Mesendoderm (in vitro differentiated cells): ENCODE measurements around the gene CASKIN1.

Experiments used
- DNase-seq: peaks from one replicate; pipeline ENCODE4 v3.0.0; 2013
- H2AK5ac ChIP-seq: 2 replicates; pipeline ENCODE4 v1.6.1; 2013; ENCODE audit warnings: low read length, inconsistent platforms
- H2BK120ac ChIP-seq: 2 replicates; pipeline ENCODE4 v1.6.1; 2013; ENCODE audit warnings: low read depth, mild to moderate bottlenecking, low read length, moderate library complexity, mixed read lengths
- H2BK15ac ChIP-seq: replicated peaks from 2 replicates; pipeline ENCODE4 v1.6.1; 2013; ENCODE audit warnings: low read depth, mild to moderate bottlenecking, moderate library complexity
- H2BK5ac ChIP-seq: 2 replicates; pipeline ENCODE4 v1.6.1; 2013; ENCODE audit warnings: low read length, inconsistent platforms
- H3K18ac ChIP-seq: 2 replicates; pipeline ENCODE4 v1.6.1; 2013; ENCODE audit warnings: mild to moderate bottlenecking, low read length, mixed read lengths
- H3K23ac ChIP-seq: one replicate; pipeline ENCODE4 v1.6.1; 2013; ENCODE audit warnings: low read length
- H3K27ac ChIP-seq: 2 replicates; pipeline ENCODE4 v1.5.1; 2013; ENCODE audit warnings: low read depth, mild to moderate bottlenecking, inconsistent platforms, low read length, moderate library complexity
- H3K27me3 ChIP-seq: 2 replicates; pipeline ENCODE4 v1.6.1; 2013; ENCODE audit warnings: low read length, control low read depth, mild to moderate bottlenecking, inconsistent platforms; ENCODE audit not compliant: insufficient read depth, poor library complexity
- H3K36me3 ChIP-seq: 2 replicates; pipeline ENCODE4 v1.6.1; 2013; ENCODE audit warnings: low read length, inconsistent platforms; ENCODE audit not compliant: control insufficient read depth, insufficient read depth
- H3K4ac ChIP-seq: one replicate; pipeline ENCODE4 v1.6.1; 2013; ENCODE audit warnings: low read depth, mild to moderate bottlenecking, low read length, moderate library complexity
- H3K4me1 ChIP-seq: 2 replicates; pipeline ENCODE4 v1.6.1; 2013; ENCODE audit warnings: low read depth, low read length, inconsistent platforms; ENCODE audit not compliant: control insufficient read depth
- H3K4me2 ChIP-seq: 2 replicates; pipeline ENCODE4 v1.6.1; 2013; ENCODE audit warnings: low read length
- H3K4me3 ChIP-seq: 2 replicates; pipeline ENCODE4 v1.5.1; 2013; ENCODE audit warnings: mild to moderate bottlenecking, low read length
- H3K56ac ChIP-seq: one replicate; pipeline ENCODE4 v1.6.1; 2013; ENCODE audit warnings: low read length
- H3K79me1 ChIP-seq: 2 replicates; pipeline ENCODE4 v1.6.1; 2013; ENCODE audit warnings: low read length, inconsistent platforms
- H3K79me2 ChIP-seq: 2 replicates; pipeline ENCODE4 v1.6.1; 2013; ENCODE audit warnings: mild to moderate bottlenecking, low read length; ENCODE audit not compliant: control insufficient read depth, insufficient read depth
- H3K9ac ChIP-seq: 2 replicates; pipeline ENCODE4 v1.6.1; 2013; ENCODE audit warnings: low read length, inconsistent platforms
- H4K5ac ChIP-seq: one replicate; pipeline ENCODE4 v1.6.1; 2013; ENCODE audit warnings: low read length
- H4K8ac ChIP-seq: one replicate; pipeline ENCODE4 v1.6.1; 2013; ENCODE audit warnings: low read depth, mild to moderate bottlenecking, control low read depth, low read length, moderate library complexity
- WGBS: extraction: QIAGEN DNeasy Blood & Tissue Kit; methylation state at CpG from one replicate; pipeline ENCODE4 v1.1.7; 2013; ENCODE audit warnings: low lambda C conversion rate, missing lambda C conversion rate; ENCODE audit not compliant: insufficient coverage; ENCODE audit errors: extremely low coverage; 5-methylcytosine and 5-hydroxymethylcytosine counted together

The CASKIN1 gene

DNA sequence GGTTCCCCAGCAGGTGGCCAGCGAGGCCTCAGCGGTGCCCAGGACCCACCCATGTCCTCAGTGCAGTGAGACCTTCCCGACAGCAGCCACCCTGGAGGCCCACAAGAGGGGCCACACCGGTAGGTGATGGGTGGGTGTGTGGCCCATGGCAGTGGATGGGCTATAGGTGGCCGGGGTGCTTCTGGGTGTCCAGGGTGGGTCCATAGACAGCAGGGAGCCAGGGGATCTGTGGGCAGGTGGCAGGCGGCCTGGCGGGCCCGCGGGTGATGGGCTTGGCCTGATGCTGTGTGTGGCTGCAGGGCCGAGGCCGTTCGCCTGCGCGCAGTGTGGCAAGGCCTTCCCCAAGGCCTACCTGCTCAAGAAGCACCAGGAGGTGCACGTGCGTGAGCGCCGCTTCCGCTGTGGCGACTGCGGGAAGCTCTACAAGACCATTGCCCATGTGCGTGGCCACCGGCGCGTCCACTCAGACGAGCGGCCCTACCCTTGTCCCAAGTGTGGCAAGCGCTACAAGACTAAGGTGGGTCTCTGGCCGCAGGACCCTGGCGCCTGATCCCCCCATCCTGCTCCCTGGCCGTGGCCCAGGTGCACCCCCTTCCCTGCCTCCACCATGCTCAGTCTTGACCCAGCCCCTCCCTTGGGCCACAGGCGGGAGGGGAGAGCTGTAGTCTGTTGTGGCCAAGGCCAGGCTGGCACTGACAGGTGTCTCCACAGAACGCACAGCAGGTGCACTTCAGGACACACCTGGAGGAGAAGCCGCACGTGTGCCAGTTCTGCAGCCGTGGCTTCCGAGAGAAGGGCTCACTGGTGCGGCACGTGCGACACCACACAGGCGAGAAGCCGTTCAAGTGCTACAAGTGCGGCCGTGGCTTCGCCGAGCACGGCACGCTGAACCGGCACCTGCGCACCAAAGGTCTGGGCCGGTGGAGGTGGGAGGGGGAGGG is 37.7 kb upstream of the CASKIN1 start:
- Histone ChIP-seq H3K9ac (no peak overlapping the region), H2BK5ac (no peak overlapping the region), H3K4ac (no peak overlapping the region), H3K79me2 (no peaks in the 10 kb centered on the region), H2AK5ac (no peak overlapping the region), H3K4me1 (no peaks in the 10 kb centered on the region), H3K27me3 (peaks cover 3% of the 10 kb centered on the region), H4K8ac (no peak overlapping the region), H4K5ac (no peak overlapping the region), H3K79me1 (no peaks in the 10 kb centered on the region), H3K4me2 (no peak overlapping the region), H3K18ac (no peak overlapping the region), H3K36me3 (no peaks in the 10 kb centered on the region), H3K27ac (no peak overlapping the region), H2BK15ac (no peak overlapping the region), H3K56ac (no peak overlapping the region), H3K23ac (no peak overlapping the region), H2BK120ac (no peak overlapping the region), H3K4me3 (no peak overlapping the region)
- DNase-seq, result no peak
- WGBS, result no CpG with 5 or more reads among the region's 51 CpGs

DNA sequence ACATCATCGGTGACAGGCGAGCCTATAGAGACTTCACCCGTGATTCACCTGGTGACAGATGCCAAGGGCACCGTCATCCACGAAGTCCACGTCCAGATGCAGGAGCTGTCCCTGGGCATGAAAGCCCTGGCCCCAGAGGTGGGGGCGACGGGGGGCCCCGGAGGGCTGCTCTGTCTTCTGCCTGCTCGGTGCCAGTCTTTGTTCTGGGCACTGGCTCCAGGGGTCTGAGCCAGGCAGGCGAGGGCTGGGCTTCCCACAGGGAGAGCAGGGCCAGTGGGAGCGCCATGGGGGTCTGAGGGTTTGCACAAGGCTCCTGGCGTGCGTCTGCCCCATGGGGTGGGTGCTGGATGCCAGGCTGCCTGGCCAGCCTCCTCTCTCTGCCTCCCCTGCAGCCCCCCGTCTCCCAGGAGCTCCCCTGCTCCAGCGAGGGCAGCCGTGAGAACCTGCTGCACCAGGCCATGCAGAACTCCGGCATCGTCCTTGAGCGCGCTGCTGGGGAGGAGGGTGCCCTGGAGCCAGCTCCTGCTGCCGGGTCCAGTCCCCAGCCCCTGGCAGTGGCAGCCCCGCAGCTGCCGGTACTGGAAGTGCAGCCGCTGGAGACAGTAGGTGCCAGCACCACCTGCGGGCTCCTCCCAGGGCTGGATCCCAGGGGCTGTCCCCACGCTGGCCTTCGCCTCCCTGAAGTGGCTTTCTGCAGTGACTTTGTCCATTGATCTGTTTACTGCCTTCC is 36.8 kb upstream of the CASKIN1 start:
- Histone ChIP-seq H2BK15ac (no peak overlapping the region), H3K56ac (no peak overlapping the region), H3K9ac (no peak overlapping the region), H3K27ac (no peak overlapping the region), H3K79me2 (no peaks in the 10 kb centered on the region), H4K8ac (no peak overlapping the region), H4K5ac (no peak overlapping the region), H3K36me3 (no peaks in the 10 kb centered on the region), H3K4me3 (no peak overlapping the region), H2BK5ac (no peak overlapping the region), H3K4me1 (no peaks in the 10 kb centered on the region), H3K79me1 (no peaks in the 10 kb centered on the region), H2AK5ac (no peak overlapping the region), H3K4me2 (no peak overlapping the region), H2BK120ac (no peak overlapping the region), H3K27me3 (peaks cover 3% of the 10 kb centered on the region), H3K4ac (no peak overlapping the region), H3K18ac (no peak overlapping the region), H3K23ac (no peak overlapping the region)
- no peak for DNase-seq
- WGBS, result no CpG with 5 or more reads among the region's 28 CpGs

DNA sequence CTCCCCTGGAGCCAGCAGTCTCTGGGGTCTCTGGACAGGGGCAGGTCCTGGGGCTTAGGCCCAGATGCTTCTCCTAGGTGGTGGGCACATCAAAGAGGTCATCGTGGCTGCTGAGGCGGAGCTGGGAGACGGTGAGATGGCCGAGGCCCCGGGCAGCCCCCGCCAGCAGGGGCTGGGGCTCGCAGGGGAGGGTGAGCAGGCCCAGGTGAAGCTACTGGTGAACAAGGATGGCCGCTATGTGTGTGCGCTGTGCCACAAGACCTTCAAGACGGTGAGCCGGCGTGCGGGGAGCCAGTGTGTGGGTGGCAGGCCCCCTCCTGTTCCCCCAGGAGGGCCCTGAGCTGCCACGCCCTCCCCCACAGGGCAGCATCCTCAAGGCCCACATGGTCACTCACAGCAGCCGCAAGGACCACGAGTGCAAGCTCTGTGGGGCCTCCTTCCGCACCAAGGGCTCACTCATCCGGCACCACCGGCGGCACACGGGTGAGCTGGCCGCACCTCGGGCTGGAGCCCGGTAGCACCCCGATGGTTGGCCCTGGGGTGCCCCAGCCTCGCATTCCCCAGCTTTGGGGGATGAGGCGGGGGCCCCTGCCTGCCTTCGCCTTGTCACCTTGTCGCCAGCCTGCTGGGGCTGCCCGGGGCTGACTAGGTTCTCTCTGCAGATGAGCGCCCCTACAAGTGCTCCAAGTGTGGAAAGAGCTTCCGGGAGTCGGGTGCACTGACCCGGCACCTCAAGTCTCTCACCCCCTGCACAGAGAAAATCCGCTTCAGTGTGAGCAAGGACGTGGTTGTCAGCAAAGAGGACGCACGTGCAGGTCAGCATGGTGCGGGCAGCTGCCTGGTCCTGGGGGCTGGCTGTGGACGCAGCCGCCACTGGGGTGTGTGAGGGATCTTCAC is 35.9 kb upstream of the CASKIN1 start:
- no peak overlapping the region for H3K27ac ChIP-seq
- H3K56ac ChIP-seq, result no peak overlapping the region
- H3K18ac ChIP-seq, result no peak overlapping the region
- H4K8ac ChIP-seq, result no peak overlapping the region
- H3K4ac ChIP-seq, result no peak overlapping the region
- DNase-seq, result no peak
- no peak overlapping the region for H3K4me3 ChIP-seq
- no peak overlapping the region for H3K23ac ChIP-seq
- H2BK5ac ChIP-seq, result no peak overlapping the region
- peaks cover 3% of the 10 kb centered on the region for H3K27me3 ChIP-seq
- no peak overlapping the region for H4K5ac ChIP-seq
- H2BK15ac ChIP-seq, result no peak overlapping the region
- H3K4me1 ChIP-seq, result no peaks in the 10 kb centered on the region
- H3K9ac ChIP-seq, result no peak overlapping the region
- no peak overlapping the region for H3K4me2 ChIP-seq
- H2BK120ac ChIP-seq, result no peak overlapping the region
- no CpG with 5 or more reads among the region's 41 CpGs for WGBS
- no peaks in the 10 kb centered on the region for H3K36me3 ChIP-seq
- peaks cover 3% of the 10 kb centered on the region for H3K79me1 ChIP-seq
- H3K79me2 ChIP-seq, result peaks cover 2% of the 10 kb centered on the region
- no peak overlapping the region for H2AK5ac ChIP-seq

DNA sequence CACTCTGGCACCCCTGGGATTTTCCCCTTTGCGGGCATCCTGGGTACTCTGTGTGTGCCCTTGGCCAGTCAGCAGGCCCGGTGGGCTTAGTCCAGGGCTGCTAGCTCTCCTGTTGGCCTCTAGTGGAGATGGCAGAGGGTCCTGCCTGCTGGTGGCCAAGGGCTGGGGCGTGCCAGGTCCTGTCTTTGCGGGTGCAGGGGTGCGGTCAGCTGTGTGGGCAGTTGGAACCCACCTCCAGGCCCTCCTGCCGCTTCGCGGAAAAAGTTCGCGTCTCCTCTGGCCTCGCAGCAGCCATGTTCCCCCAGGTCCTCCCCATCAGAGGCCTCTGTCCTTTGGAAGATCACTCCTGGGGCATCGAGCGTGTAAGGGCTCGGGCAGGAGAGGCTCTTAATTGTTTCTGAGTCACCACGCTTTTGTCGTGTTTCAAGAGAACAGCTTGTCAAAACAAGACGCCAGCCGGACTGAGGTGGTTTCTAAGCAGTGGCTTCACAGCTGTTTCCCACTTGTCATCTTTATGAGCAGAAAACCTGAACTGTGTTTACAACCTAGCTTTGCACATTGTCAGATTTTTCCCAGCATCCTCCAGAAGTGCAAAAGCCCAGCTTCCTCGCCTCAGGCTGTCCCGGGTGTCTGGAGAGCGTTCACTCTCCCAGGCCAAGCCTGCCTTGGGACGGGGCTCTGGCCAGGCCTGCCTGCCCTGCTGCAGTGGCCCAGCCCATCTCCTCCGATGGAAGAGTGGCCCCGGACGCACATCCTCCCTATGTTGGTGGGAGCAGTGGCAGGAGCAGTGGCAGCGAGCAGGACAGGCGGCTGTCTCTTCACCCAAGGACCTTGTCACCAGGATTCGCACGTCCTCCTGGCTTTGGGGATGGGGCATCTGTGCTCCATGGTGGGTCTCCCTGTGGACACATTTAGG is 34.9 kb upstream of the CASKIN1 start:
- H3K4me1 ChIP-seq, result no peaks in the 10 kb centered on the region
- peaks cover 6% of the 10 kb centered on the region for H3K79me2 ChIP-seq
- H4K8ac ChIP-seq, result no peak overlapping the region
- H2BK5ac ChIP-seq, result no peak overlapping the region
- no peak overlapping the region for H3K18ac ChIP-seq
- no peak overlapping the region for H3K9ac ChIP-seq
- H3K27ac ChIP-seq, result no peak overlapping the region
- H2AK5ac ChIP-seq, result no peak overlapping the region
- H2BK120ac ChIP-seq, result no peak overlapping the region
- H3K23ac ChIP-seq, result no peak overlapping the region
- no peak overlapping the region for H3K4me3 ChIP-seq
- H3K4me2 ChIP-seq, result no peak overlapping the region
- H3K36me3 ChIP-seq, result no peaks in the 10 kb centered on the region
- DNase-seq, result no peak
- no peak overlapping the region for H4K5ac ChIP-seq
- WGBS, result no CpG with 5 or more reads among the region's 29 CpGs
- no peaks in the 10 kb centered on the region for H3K27me3 ChIP-seq
- peaks cover 7% of the 10 kb centered on the region for H3K79me1 ChIP-seq
- no peak overlapping the region for H3K4ac ChIP-seq
- H3K56ac ChIP-seq, result no peak overlapping the region
- no peak overlapping the region for H2BK15ac ChIP-seq

DNA sequence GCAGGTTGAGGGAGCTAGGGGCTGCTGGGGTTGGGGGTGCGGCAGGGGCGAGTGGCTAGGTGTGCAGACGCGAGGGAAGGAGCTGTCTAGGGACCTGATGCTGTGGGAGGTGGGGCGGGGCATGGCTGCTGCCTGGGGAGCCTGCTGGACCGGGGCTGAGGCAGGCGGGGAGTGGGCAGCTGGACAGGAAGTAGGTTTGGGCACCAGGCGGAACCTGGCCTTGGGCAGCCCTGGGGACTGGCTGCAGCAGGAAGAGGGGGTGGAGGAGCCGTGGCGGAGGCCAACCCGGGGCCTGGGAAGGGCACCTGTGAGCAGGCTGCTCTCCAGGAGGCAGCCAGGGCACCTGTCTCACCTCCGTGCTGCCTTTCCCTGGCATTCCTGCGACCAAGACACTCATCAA is 34.0 kb upstream of the CASKIN1 start:
- H2BK120ac ChIP-seq, result no peak overlapping the region
- no peak overlapping the region for H3K4me2 ChIP-seq
- H3K36me3 ChIP-seq, result no peaks in the 10 kb centered on the region
- H4K8ac ChIP-seq, result no peak overlapping the region
- H3K27me3 ChIP-seq, result no peaks in the 10 kb centered on the region
- no peak overlapping the region for H2AK5ac ChIP-seq
- H4K5ac ChIP-seq, result no peak overlapping the region
- H3K9ac ChIP-seq, result no peak overlapping the region
- H3K23ac ChIP-seq, result no peak overlapping the region
- no peak overlapping the region for H2BK5ac ChIP-seq
- H3K79me2 ChIP-seq, result peaks cover 9% of the 10 kb centered on the region
- no peak overlapping the region for H3K4ac ChIP-seq
- no peak for DNase-seq
- H3K79me1 ChIP-seq, result peaks cover 10% of the 10 kb centered on the region
- no peak overlapping the region for H2BK15ac ChIP-seq
- H3K4me1 ChIP-seq, result no peaks in the 10 kb centered on the region
- no peak overlapping the region for H3K27ac ChIP-seq
- no peak overlapping the region for H3K56ac ChIP-seq
- H3K18ac ChIP-seq, result no peak overlapping the region
- WGBS, result no CpG with 5 or more reads among the region's 13 CpGs
- no peak overlapping the region for H3K4me3 ChIP-seq
